Epithelial cell of prostate (primary cell): ENCODE results near the gene OR2AK2.
"Not testable (repeated sequence)": the region's sequence is repeated elsewhere in the genome, so short reads cannot be mapped to it uniquely, and the experiment has no call there.

Source experiments
- DNase-seq: peaks from one replicate; pipeline ENCODE4 v3.0.0-alpha.2; 2011; ENCODE audit warnings: low read depth, low spot score
- H3K27ac ChIP-seq: fragments of 450-650 bp; 2 replicates; pipeline ENCODE4 v1.5.1; 2017; ENCODE audit warnings: mild to moderate bottlenecking

Gene OR2AK2, protein sequence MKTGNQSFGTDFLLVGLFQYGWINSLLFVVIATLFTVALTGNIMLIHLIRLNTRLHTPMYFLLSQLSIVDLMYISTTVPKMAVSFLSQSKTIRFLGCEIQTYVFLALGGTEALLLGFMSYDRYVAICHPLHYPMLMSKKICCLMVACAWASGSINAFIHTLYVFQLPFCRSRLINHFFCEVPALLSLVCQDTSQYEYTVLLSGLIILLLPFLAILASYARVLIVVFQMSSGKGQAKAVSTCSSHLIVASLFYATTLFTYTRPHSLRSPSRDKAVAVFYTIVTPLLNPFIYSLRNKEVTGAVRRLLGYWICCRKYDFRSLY

GRCh38 chr1:247964933-247965332 lies at the start of gene OR2AK2:
Gene OR2AK2 (plus strand): TSS chr1:247965233. CDS start chr1:247965377, 144 bp downstream.
- no peak within 1 kb of the TSS for H3K27ac ChIP-seq
- DNase-seq = no peak

- DNase-seq = no peak
- H3K27ac ChIP-seq = no peak within 1 kb of the TSS
Observed at GRCh38 chr1:247919952-247920351, 45.1 kb upstream of the OR2AK2 start, which contains the start of gene OR2T8. Gene OR2T8 (plus strand): TSS chr1:247920252. CDS start chr1:247921018, 766 bp downstream.

DNA sequence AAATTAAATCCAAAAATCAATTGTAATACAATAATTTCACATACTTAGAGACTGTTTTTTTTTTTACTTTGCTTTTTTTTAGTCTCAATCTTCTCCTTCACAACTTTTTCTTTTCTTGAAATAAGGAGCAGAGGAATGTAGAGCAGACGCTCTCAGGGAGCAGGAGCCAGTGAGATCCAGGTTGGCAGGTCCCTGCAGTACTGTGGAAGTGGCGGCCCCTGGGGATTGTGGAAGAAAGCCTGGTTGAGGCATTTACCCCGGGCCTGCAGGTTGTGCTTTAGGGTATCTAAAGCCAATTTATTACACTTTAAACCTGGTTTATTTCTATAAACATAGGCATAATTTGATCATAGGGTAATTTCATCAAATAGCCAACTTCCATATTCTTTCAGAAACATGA lies 41.1 kb upstream of the OR2AK2 start:
- H3K27ac ChIP-seq = no peak overlapping the region
- DNase-seq = no peak

DNA sequence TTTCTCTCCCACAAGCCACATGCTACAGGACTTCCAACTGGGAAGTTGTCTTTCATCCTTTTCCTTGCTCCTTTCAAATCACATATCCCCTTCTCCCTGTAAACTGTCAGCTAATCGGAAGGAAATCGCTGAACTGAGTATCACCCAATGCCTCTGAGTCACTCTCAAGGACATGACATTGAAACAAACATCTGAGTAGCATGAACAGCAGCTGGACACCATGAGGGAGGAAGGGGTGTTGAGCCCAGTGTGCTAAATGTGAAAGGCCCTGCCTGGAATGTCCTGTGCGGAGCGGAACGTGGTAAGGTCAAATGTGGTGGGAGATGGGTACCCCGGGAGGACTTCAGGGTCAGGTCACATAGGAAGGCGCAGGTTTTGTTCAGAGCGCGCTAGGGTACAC lies 40.2 kb upstream of the OR2AK2 start, which contains the start of gene OR2AJ1:
Gene OR2AJ1, plus strand, starts transcription at position 22 of the 400 bp plus-strand sequence. CDS start 8,880 bp downstream, outside the sequence.
- DNase-seq = no peak
- no peak within 1 kb of the TSS for H3K27ac ChIP-seq

DNA sequence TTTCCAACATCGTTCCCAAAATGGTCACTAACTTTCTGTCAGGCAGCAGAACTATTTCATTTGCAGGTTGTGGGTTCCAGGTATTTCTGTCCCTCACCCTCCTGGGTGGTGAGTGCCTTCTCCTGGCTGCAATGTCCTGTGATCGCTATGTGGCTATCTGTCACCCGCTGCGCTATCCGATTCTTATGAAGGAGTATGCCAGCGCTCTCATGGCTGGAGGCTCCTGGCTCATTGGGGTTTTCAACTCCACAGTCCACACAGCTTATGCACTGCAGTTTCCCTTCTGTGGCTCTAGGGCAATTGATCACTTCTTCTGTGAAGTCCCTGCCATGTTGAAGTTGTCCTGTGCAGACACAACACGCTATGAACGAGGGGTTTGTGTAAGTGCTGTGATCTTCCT lies 31.0 kb upstream of the OR2AK2 start:
- DNase-seq = no peak
- H3K27ac ChIP-seq = no peak overlapping the region

- no peak for DNase-seq
- no peak overlapping the region for H3K27ac ChIP-seq
Observed at GRCh38 chr1:247935781-247936180, 29.3 kb upstream of the OR2AK2 start.

DNA sequence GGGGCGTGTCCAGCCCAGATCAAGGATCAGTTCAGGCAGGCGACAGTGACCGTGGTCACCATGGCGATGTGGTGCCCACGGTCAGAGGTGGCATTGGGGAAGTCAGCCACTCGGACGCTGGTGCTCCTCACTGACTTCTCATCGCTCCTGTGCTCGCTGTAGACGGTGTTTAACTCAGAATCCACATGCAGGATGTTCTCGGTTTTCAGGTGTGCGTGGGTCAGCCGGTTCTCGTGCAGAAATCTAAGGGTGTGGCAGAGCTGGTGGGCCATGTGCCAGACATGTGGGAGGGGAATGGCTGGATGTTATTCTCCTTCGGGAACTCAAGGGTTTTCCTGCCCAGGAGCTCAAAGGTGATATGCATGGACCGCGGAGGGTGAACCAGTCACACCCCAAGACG lies 28.6 kb upstream of the OR2AK2 start:
- no peak overlapping the region for H3K27ac ChIP-seq
- DNase-seq = no peak

DNA sequence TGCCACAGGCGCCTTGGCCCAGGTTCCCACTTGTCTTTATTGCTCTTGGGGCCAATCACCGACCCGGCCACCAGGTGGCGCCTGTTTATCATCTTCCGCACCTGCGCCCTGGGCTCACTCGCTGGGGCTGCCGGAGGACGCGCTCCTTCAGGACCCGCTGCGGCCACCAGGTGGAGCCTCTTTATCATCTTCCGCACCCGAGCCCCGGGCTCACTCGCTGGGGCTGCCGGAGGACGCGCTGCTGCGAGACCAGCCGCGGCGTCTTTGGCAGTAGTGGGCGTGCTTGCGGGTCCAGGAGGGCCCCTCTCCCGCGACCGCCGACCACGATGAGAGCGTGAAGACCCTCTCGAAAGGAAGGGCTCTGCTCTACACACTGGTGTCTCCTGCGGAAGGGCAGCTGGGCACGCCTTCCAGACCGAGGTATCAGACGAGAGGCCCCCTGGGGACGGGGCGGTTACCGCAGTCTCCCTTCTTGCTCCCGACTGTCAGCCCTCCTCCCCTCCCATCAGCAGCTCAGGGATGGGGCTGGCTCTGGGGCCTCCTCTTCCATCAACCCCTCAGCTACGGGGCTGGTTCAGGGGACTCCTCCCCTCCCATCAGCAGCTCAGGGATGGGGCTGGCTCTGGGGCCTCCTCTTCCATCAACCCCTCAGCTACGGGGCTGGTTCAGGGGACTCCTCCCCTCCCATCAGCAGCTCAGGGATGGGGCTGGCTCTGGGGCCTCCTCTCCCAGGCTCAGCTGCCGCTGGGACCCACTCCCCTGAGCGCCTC lies 27.9 kb upstream of the OR2AK2 start:
- H3K27ac ChIP-seq, DNase-seq: not testable (repeated sequence)

GRCh38 chr1:247942624-247943023 lies 22.4 kb upstream of the OR2AK2 start:
- no peak for DNase-seq
- no peak overlapping the region for H3K27ac ChIP-seq

- no peak within 1 kb of the TSS for H3K27ac ChIP-seq
- DNase-seq = no peak
Observed at GRCh38 chr1:247948558-247948957, 16.5 kb upstream of the OR2AK2 start, which contains the start of gene OR2L8. Gene OR2L8 (plus strand): TSS chr1:247948858. CDS start chr1:247948858, 0 bp downstream.

DNA sequence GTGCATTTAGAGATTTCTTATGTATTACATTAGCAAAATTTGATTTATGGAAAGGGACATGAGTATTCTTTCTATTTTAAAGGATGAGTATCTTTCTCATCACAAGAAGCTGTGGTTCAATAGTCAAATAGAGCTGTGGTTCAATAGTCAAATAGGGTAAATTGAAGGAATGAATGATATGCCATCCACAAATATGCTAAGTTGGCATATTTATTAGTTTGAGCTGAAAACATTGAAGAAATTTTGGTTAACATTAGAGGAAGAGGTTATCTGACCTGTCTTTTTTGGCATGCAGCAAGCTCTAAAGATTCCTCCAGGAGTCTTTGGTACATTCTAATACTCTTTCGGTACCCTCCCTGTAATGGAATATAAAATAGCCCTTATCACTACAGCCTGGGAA lies 11.6 kb upstream of the OR2AK2 start:
- no peak overlapping the region for H3K27ac ChIP-seq
- no peak for DNase-seq

- H3K27ac ChIP-seq = no peak overlapping the region
- DNase-seq = no peak
Observed at GRCh38 chr1:247961791-247962190, 3.2 kb upstream of the OR2AK2 start.

- no peak overlapping the region for H3K27ac ChIP-seq
- DNase-seq = no peak
Observed at GRCh38 chr1:247962911-247963588, 2.0 kb upstream of the OR2AK2 start.

DNA sequence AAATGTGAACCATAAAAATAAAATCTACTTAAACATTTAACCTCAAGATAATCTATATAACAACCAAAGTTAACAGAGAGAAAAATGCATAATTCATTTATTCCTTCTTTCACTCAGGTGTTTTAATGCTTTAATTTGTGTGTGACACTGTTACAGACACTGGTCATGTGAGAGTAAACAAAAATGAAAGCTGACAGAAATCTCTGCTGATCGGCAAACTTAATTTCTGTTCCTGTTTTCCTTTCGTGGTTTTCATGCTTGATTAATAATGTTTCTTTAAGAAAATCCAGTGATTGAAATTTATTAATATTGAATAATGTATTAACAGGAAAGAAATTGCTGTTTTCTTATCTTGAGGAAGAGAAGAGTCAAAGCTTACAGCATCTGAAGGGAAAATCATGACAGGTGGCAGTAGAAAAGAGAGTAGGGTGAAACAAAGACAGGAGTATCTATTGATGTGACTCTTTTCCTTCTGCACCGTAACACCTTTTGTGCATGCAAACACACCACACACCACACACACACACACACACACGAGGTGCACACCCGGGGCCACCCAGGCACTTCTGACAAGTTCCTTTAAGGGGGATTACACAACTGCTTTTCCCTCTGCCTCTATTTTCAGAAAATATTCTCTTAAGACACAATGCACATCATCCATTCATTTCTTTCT lies 1.6 kb downstream of the OR2AK2 start:
- no peak for DNase-seq
- H3K27ac ChIP-seq = no peak overlapping the region

GRCh38 chr1:247992986-247993385 lies 28.0 kb downstream of the OR2AK2 start:
- no peak overlapping the region for H3K27ac ChIP-seq
- DNase-seq = no peak

DNA sequence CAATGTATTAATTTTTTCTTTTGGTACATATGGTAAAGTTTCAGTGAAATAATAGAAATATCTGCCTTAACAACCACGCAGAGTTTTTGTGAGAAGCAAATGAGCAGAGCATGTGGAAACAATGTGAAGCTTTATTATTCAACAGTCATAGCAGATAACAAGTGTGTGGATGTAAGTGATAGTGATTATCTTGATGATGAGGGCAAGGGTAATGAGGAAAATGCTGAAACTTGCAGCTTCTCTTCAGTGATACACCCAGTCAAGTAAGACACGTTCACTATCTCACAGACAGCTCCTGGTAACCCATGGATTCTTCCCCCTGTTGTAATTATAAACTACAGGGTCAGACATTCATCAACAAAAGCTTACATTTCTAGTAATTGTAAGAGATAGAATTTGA lies 33.8 kb downstream of the OR2AK2 start:
- DNase-seq = no peak
- no peak overlapping the region for H3K27ac ChIP-seq

DNA sequence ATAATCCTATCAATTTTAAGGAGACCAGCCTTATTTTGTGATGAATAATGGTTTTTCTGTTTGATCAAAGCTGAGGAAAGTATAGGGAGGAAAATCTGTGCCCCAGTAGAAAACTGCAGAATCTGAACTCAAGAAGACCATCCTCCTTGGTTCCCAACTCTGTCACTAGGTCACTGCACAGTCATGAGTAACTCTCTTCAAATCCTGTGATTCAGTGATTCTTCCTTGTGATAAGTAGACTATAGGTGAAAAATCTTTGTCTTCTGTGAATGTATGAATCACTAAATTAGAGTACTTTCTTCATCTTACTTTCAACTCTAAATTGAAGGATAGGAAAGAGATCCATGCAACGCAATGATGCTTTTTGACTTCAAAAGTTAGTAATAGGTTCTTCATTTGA lies 35.1 kb downstream of the OR2AK2 start:
- no peak for DNase-seq
- H3K27ac ChIP-seq = no peak overlapping the region

- no peak overlapping the region for H3K27ac ChIP-seq
- DNase-seq = no peak
Observed at GRCh38 chr1:248007778-248008177, 42.7 kb downstream of the OR2AK2 start.

- no peak for DNase-seq
- H3K27ac ChIP-seq = no peak overlapping the region
Observed at GRCh38 chr1:248009681-248010080, 44.6 kb downstream of the OR2AK2 start.

DNA sequence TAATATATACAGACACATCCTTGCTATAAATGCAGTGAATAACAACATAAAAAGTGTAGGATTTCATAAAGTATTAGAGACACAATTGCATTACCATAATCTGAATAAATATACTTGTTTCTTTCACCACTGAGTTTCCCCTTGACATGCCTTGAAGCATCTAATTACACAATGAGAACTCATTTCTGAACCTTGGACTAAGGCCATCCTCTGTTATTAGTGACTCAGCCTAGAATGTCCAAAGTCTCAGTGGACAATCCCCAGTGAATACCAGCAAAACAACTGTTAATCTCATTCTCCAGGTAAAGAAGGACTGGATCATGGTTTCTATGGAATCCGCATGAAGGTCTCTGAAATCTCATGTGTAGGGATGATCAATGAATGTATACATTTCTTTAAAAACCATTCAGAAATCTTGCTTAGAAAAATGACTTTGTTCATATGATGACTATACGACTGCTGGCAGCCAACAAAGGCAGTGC lies 48.2 kb downstream of the OR2AK2 start, which contains the start of gene OR2L5:
Gene OR2L5, plus strand, starts transcription at position 432 of the 482 bp plus-strand sequence. CDS start 8,288 bp downstream, outside the sequence.
- H3K27ac ChIP-seq = no peak within 1 kb of the TSS
- no peak for DNase-seq
